NCI-H2107 treated with DMSO at 0.1 percent for 48 hours (cell line): ENCODE results near the gene IRX2.

ENCODE experiments used
- DNase-seq: peaks from one replicate; lab custom pipeline; 2025; ENCODE audit not compliant: unreplicated experiment; lab: John Stamatoyannopoulos, UW

Gene IRX2

GRCh38 chr5:2751592-2752021 is at the start of gene IRX2:
TSS of gene IRX2 (minus strand) at chr5:2751677. CDS start at chr5:2751413, 264 bp downstream.
- peak; percentile 89 for DNase-seq

- DNase-seq: no peak
Observed at GRCh38 chr5:2800035-2800434, 48.6 kb upstream of the IRX2 start.

- peak; percentile 41 for DNase-seq
Observed at GRCh38 chr5:2797981-2798380, 46.5 kb upstream of the IRX2 start.

- DNase-seq: peak; percentile 97
Observed at GRCh38 chr5:2797160-2797559, 45.7 kb upstream of the IRX2 start.

- DNase-seq: no peak
Observed at GRCh38 chr5:2783223-2783622, 31.7 kb upstream of the IRX2 start.

GRCh38 chr5:2782658-2783057 is 31.2 kb upstream of the IRX2 start:
- DNase-seq: no peak

GRCh38 chr5:2780421-2781171 is 29.1 kb upstream of the IRX2 start:
- no peak for DNase-seq

- DNase-seq: no peak
Observed at GRCh38 chr5:2779459-2779858, 28.0 kb upstream of the IRX2 start.

GRCh38 chr5:2776337-2777302 is 25.1 kb upstream of the IRX2 start:
- no peak for DNase-seq

GRCh38 chr5:2773327-2773726 is 21.9 kb upstream of the IRX2 start:
- no peak for DNase-seq

GRCh38 chr5:2767089-2767488 is 15.6 kb upstream of the IRX2 start:
- no peak for DNase-seq

GRCh38 chr5:2764581-2764980 is 13.1 kb upstream of the IRX2 start:
- DNase-seq: no peak

- no peak for DNase-seq
Observed at GRCh38 chr5:2763533-2763794, 12.0 kb upstream of the IRX2 start.

GRCh38 chr5:2762744-2763532 is 11.5 kb upstream of the IRX2 start:
- no peak for DNase-seq

- DNase-seq: peak; percentile 90
Observed at GRCh38 chr5:2761921-2762488, 10.5 kb upstream of the IRX2 start.

- DNase-seq: no peak
Observed at GRCh38 chr5:2759696-2760461, 8.4 kb upstream of the IRX2 start.

- DNase-seq: no peak
Observed at GRCh38 chr5:2759091-2759490, 7.6 kb upstream of the IRX2 start.

GRCh38 chr5:2758632-2759031 is 7.2 kb upstream of the IRX2 start:
- DNase-seq: no peak

GRCh38 chr5:2757563-2758351 is 6.3 kb upstream of the IRX2 start:
- peak; percentile 44 for DNase-seq
